ENCODE measurements around the gene SLC44A1. TPM values are rescaled to one million over a fixed set of nuclear protein-coding genes. Genes with fewer than 3 reads are reported as not detected.

The SLC44A1 gene
- polyA plus RNA-seq, 1 of the 3 experiments (the other 2 are of a cell fraction): 4.5 TPM

GRCh38 chr9:105421864-105422263 is 177.4 kb downstream of the SLC44A1 start:
- no peak for DNase-seq
- no peaks in the 10 kb centered on the region for H4K20me1 ChIP-seq (ENCODE audit: insufficient read depth)
- TF ChIP-seq EZH2phosphoT487 (IDR thresholded peaks at IDR 0.05; ENCODE audit: borderline replicate concordance, low read depth) (no peak), ZBTB33 (IDR thresholded peaks at IDR 0.05; ENCODE audit: borderline replicate concordance, low read depth) (no peak), TEAD4 (IDR thresholded peaks at IDR 0.05; ENCODE audit: borderline replicate concordance, insufficient read depth) (no peak), TCF12 (IDR thresholded peaks at IDR 0.05) (no peak), MEF2A (IDR thresholded peaks at IDR 0.05; ENCODE audit: borderline replicate concordance, low read depth) (no peak), REST (IDR thresholded peaks at IDR 0.05; ENCODE audit: low read depth, low read length) (no peak)
- no peaks in the 10 kb centered on the region for H3K4me1 ChIP-seq (ENCODE audit: control insufficient read depth in 1 of 2, insufficient read depth in 2 of 2, low read depth in 1 of 2, low read length in 1 of 2)
- H3K27me3 ChIP-seq (ENCODE audit: insufficient read depth): no peaks in the 10 kb centered on the region
- no peak overlapping the region for H3K4me2 ChIP-seq
- no peaks in the 10 kb centered on the region for H3K9me2 ChIP-seq
- no peaks in the 10 kb centered on the region for H3K9me3 ChIP-seq
- ChIA-PET CTCF (no interaction called here), POLR2A (no interaction called here)
- no peaks in the 10 kb centered on the region for H3K36me3 ChIP-seq (replicated peaks in 1 of 2; ENCODE audit: control insufficient read depth in 1 of 2, insufficient read depth in 2 of 2, low read length in 1 of 2)
- H3K9ac ChIP-seq: no peak overlapping the region
- no peak overlapping the region for H2AFZ ChIP-seq (ENCODE audit: low read depth)
- H3F3A ChIP-seq (replicated peaks; ENCODE audit: insufficient read depth): no peaks in the 10 kb centered on the region
- WGBS (ENCODE audit: low lambda C conversion rate): 98% methylated on average over 5 of the region's 5 CpGs
- no peak overlapping the region for H3K27ac ChIP-seq (ENCODE audit: low read depth in 2 of 2, low read length in 1 of 2)
- no peak overlapping the region for H3K4me3 ChIP-seq (ENCODE audit: low read depth in 2 of 2, low read length in 1 of 2)
- no peaks in the 10 kb centered on the region for H3K79me2 ChIP-seq (ENCODE audit: insufficient read depth)

GRCh38 chr9:105425816-105426433 is 181.5 kb downstream of the SLC44A1 start:
- peak; percentile 71 for TF ChIP-seq CTCF (IDR thresholded peaks at IDR 0.05)
- TF ChIP-seq MXI1 (IDR thresholded peaks at IDR 0.05; ENCODE audit: low read depth, low read length): no peak
- no peak for TF ChIP-seq RXRA (IDR thresholded peaks at IDR 0.05; ENCODE audit: borderline replicate concordance, low read depth)
- TF ChIP-seq EP300 (IDR thresholded peaks at IDR 0.05; ENCODE audit: borderline replicate concordance in 1 of 2, low read depth in 1 of 2, low read length in 1 of 2): no peak
- peak; percentile 76 for TF ChIP-seq RAD21 (IDR thresholded peaks at IDR 0.05; ENCODE audit: low read length)
- TF ChIP-seq RFX5 (IDR thresholded peaks at IDR 0.05; ENCODE audit: low read length): no peak
- peak; percentile 42 for TF ChIP-seq SMC3 (IDR thresholded peaks at IDR 0.05; ENCODE audit: low read depth, low read length)
- TF ChIP-seq TCF12 (IDR thresholded peaks at IDR 0.05): no peak
- TF ChIP-seq MAX (IDR thresholded peaks at IDR 0.05; ENCODE audit: low read depth): no peak
- TF ChIP-seq JUND (IDR thresholded peaks at IDR 0.05): no peak
- no peak for TF ChIP-seq IRF3 (IDR thresholded peaks at IDR 0.05; ENCODE audit: low read depth, low read length)
- TF ChIP-seq GATA2 (CRISPR knock-in tag; IDR thresholded peaks at IDR 0.05): no peak
- TF ChIP-seq NRF1 (IDR thresholded peaks at IDR 0.05; ENCODE audit: low read depth, low read length): no peak
- no peak for TF ChIP-seq GABPA (IDR thresholded peaks at IDR 0.05; ENCODE audit: low read depth)
- DNase-seq: peak; percentile 52
- no peaks in the 10 kb centered on the region for H3K27me3 ChIP-seq (ENCODE audit: insufficient read depth)
- no peak overlapping the region for H3K9ac ChIP-seq
- H3K4me1 ChIP-seq (ENCODE audit: control insufficient read depth in 1 of 2, insufficient read depth in 2 of 2, low read depth in 1 of 2, low read length in 1 of 2): no peaks in the 10 kb centered on the region
- H3K4me2 ChIP-seq: no peak overlapping the region
- no peak overlapping the region for H3K4me3 ChIP-seq (ENCODE audit: low read depth in 2 of 2, low read length in 1 of 2)
- H3K36me3 ChIP-seq (replicated peaks in 1 of 2; ENCODE audit: control insufficient read depth in 1 of 2, insufficient read depth in 2 of 2, low read length in 1 of 2): no peaks in the 10 kb centered on the region
- no peaks in the 10 kb centered on the region for H3K9me3 ChIP-seq
- H3F3A ChIP-seq (replicated peaks; ENCODE audit: insufficient read depth): no peaks in the 10 kb centered on the region
- POLR2A ChIA-PET: no interaction called here
- CTCF ChIA-PET: interaction anchor here (0.9 to 2.1 kb wide), 6 partner anchors 10 to 563 kb away, joined by 3 to 5 read pairs (median 4); no protein-coding TSS in a partner anchor
- H3K27ac ChIP-seq (ENCODE audit: low read depth in 2 of 2, low read length in 1 of 2): no peak overlapping the region
- 0 out of 2 replicates have a peak overlapping the region, but pooled peaks have one; percentile 33 for H2AFZ ChIP-seq (ENCODE audit: low read depth)
- no peaks in the 10 kb centered on the region for H3K9me2 ChIP-seq
- WGBS (ENCODE audit: low lambda C conversion rate): 30% methylated on average over 2 of the region's 2 CpGs
- no peaks in the 10 kb centered on the region for H3K79me2 ChIP-seq (ENCODE audit: insufficient read depth)
- no peaks in the 10 kb centered on the region for H4K20me1 ChIP-seq (ENCODE audit: insufficient read depth)
